Astrocyte (in vitro differentiated cells and primary cell): ENCODE data around the gene GALNS. TPM values are rescaled to one million over a fixed set of nuclear protein-coding genes. Genes with fewer than 3 reads are reported as not detected.

Experiments used
- DNase-seq: peaks from one replicate; pipeline ENCODE4 v3.0.0-alpha.2; 2010; ENCODE audit warnings: low read depth
- FAIRE-seq: peaks from 2 replicates; lab custom pipeline; 2011; peaks lifted over from hg19 to GRCh38; lab: Jason Lieb, UNC
- H2AFZ ChIP-seq: 2 replicates; pipeline ENCODE4 v1.6.0; 2012; ENCODE audit warnings: low read depth, low read length, inconsistent platforms
- H3K27ac ChIP-seq: 2 replicates; pipeline ENCODE4 v1.5.1; 2011; ENCODE audit warnings: low read depth, low read length, inconsistent platforms
- H3K27me3 ChIP-seq: 2 replicates; pipeline ENCODE4 v1.6.0; 2011; ENCODE audit warnings: low read length, inconsistent platforms; ENCODE audit not compliant: insufficient read depth
- H3K36me3 ChIP-seq: 2 replicates; pipeline ENCODE4 v1.5.1; 2011; ENCODE audit warnings: low read length, inconsistent platforms; ENCODE audit not compliant: insufficient read depth
- H3K4me1 ChIP-seq: 2 replicates; pipeline ENCODE4 v1.5.1; 2011; ENCODE audit warnings: low read length, inconsistent platforms; ENCODE audit not compliant: insufficient read depth
- H3K4me2 ChIP-seq: 2 replicates; pipeline ENCODE4 v1.6.0; 2012; ENCODE audit warnings: low read length, inconsistent platforms
- H3K4me3 ChIP-seq: 2 replicates; pipeline ENCODE4 v1.5.1; 2011; ENCODE audit warnings: low read depth, mild to moderate bottlenecking, low read length, inconsistent platforms; ENCODE audit not compliant: insufficient read depth
- H3K79me2 ChIP-seq: 2 replicates; pipeline ENCODE4 v1.6.0; 2012; ENCODE audit warnings: mild to moderate bottlenecking, low read length, inconsistent platforms; ENCODE audit not compliant: insufficient read depth
- H3K9ac ChIP-seq: 2 replicates; pipeline ENCODE4 v1.6.0; 2012; ENCODE audit warnings: mild to moderate bottlenecking, low read length, inconsistent platforms
- H3K9me3 ChIP-seq: 2 replicates; pipeline ENCODE4 v1.5.1; 2012; ENCODE audit warnings: low read depth, mild to moderate bottlenecking, low read length, inconsistent platforms; ENCODE audit not compliant: insufficient read depth
- H4K20me1 ChIP-seq: 2 replicates; pipeline ENCODE4 v1.6.0; 2012; ENCODE audit warnings: low read length, inconsistent platforms; ENCODE audit not compliant: insufficient read depth
- H3K27ac Mint-ChIP-seq: one replicate; pipeline ENCODE4 v1.8.0; 2021; ENCODE audit warnings: mild to moderate bottlenecking, mixed read lengths; ENCODE audit not compliant: unreplicated experiment
- H3K27me3 Mint-ChIP-seq: one replicate; pipeline ENCODE4 v1.8.0; 2021; ENCODE audit warnings: low read depth, mixed read lengths; ENCODE audit not compliant: unreplicated experiment
- H3K36me3 Mint-ChIP-seq: one replicate; pipeline ENCODE4 v1.8.0; 2021; ENCODE audit warnings: low read depth, mixed read lengths; ENCODE audit not compliant: unreplicated experiment
- H3K4me1 Mint-ChIP-seq: one replicate; pipeline ENCODE4 v1.8.0; 2021; ENCODE audit warnings: low read depth, mixed read lengths; ENCODE audit not compliant: unreplicated experiment
- H3K4me3 Mint-ChIP-seq: one replicate; pipeline ENCODE4 v1.8.0; 2021; ENCODE audit warnings: mild to moderate bottlenecking, moderate library complexity, mixed read lengths; ENCODE audit not compliant: unreplicated experiment
- H3K9me3 Mint-ChIP-seq: one replicate; pipeline ENCODE4 v1.8.0; 2021; ENCODE audit warnings: mild to moderate bottlenecking, mixed read lengths; ENCODE audit not compliant: unreplicated experiment
- CTCF ChIP-seq: IDR thresholded peaks from 2 replicates; pipeline ENCODE4 v1.5.1; 2011; ENCODE audit warnings: low read depth, mild to moderate bottlenecking, inconsistent platforms, low read length, moderate library complexity; ENCODE audit not compliant: insufficient read depth
- EZH2 ChIP-seq: IDR thresholded peaks from 2 replicates; pipeline ENCODE4 v1.6.1; 2012; ENCODE audit warnings: mild to moderate bottlenecking, low read length, inconsistent platforms; ENCODE audit not compliant: insufficient read depth
- total RNA-seq: library from RNA; stranded (reverse); gene quantifications from 2 replicates; pipeline ENCODE4 v1.2.1, GENCODE V29; 2021

The GALNS gene
- total RNA-seq, 1 donor from 2014 or later, result 31.7 TPM

GRCh38 chr16:88841521-88842307 is 15.0 kb downstream of the GALNS start:
- Histone ChIP-seq H3K36me3 (no peaks in the 10 kb centered on the region), H3K4me1 (no peaks in the 10 kb centered on the region), H3K4me3 (no peak overlapping the region), H3K79me2 (no peaks in the 10 kb centered on the region), H4K20me1 (peaks cover 31% of the 10 kb centered on the region), H3K4me2 (no peak overlapping the region), H3K27ac (no peak overlapping the region), H3K9me3 (no peaks in the 10 kb centered on the region), H3K27me3 (no peaks in the 10 kb centered on the region), H2AFZ (no peak overlapping the region), H3K9ac (no peak overlapping the region)
- FAIRE-seq, result no peak
- no peak for DNase-seq
- no peak overlapping the region for H3K27ac Mint-ChIP-seq
- no peak for TF ChIP-seq CTCF
- H3K36me3 Mint-ChIP-seq, result peaks cover 14% of the 10 kb centered on the region
- H3K4me1 Mint-ChIP-seq, result no peaks in the 10 kb centered on the region
- no peaks in the 10 kb centered on the region for H3K9me3 Mint-ChIP-seq
- no peak overlapping the region for H3K4me3 Mint-ChIP-seq
- H3K27me3 Mint-ChIP-seq, result no peaks in the 10 kb centered on the region

DNA sequence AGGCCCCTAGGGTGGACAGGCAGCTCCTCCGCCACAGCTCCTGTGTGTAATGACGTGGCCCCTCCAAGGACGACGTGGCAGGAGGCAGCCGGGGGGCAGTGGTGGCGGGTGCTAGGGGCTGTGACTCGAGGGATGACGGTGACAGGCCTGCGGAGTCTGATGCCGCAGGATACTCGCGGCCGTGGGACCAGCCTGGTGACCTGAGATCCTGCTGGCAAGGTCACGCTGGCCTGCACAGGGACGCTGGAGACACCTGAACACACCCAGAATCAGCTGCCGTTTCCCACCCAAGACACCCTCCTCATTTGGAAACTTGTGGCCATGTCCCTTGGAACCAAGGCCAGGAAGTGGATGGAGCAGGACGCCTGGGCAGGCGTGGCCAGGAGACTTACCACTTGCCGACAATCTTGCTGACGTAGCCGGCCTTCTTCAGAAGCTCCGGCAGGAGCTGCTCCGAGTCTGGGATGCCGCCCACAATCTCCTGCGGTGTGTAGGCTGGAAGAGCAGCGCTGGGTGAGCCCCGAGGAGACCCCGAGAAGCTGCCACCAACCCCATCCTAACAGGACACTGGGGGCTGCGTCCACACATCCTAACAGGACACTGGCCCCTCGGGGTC is 16.0 kb downstream of the GALNS start:
- Mint-ChIP-seq H3K4me1 (no peaks in the 10 kb centered on the region), H3K27me3 (no peaks in the 10 kb centered on the region), H3K9me3 (no peaks in the 10 kb centered on the region), H3K27ac (no peak overlapping the region), H3K4me3 (no peak overlapping the region), H3K36me3 (peaks cover 14% of the 10 kb centered on the region)
- H2AFZ ChIP-seq, result no peak overlapping the region
- FAIRE-seq (no peak), DNase-seq (no peak)
- H3K9me3 ChIP-seq, result no peaks in the 10 kb centered on the region
- no peak overlapping the region for H3K9ac ChIP-seq
- H3K27ac ChIP-seq, result no peak overlapping the region
- H3K36me3 ChIP-seq, result no peaks in the 10 kb centered on the region
- H3K4me1 ChIP-seq, result no peaks in the 10 kb centered on the region
- H3K27me3 ChIP-seq, result no peaks in the 10 kb centered on the region
- H3K4me2 ChIP-seq, result no peak overlapping the region
- H4K20me1 ChIP-seq, result peaks cover 28% of the 10 kb centered on the region
- H3K4me3 ChIP-seq, result no peak overlapping the region
- no peaks in the 10 kb centered on the region for H3K79me2 ChIP-seq
- TF ChIP-seq EZH2 (no peak), CTCF (no peak)
